Mammary epithelial cell (primary cell): ENCODE results near the gene CISH.

Experiments
- EZH2 ChIP-seq: IDR thresholded peaks from 2 replicates; pipeline ENCODE4 v1.6.1; 2012; ENCODE audit warnings: low read length, inconsistent platforms, borderline replicate concordance
- TF ChIP-seq, protein P1 (sequence below), 2 donors: IDR thresholded peaks in 1 of 2; conservative IDR thresholded peaks in 1 of 2; 2 replicates each; pipeline ENCODE4 v1.5.1; 2011 to 2012; ENCODE audit warnings: inconsistent platforms in 2 of 2, low read length in 2 of 2, mild to moderate bottlenecking in 2 of 2, control low read depth in 1 of 2, low read depth in 1 of 2; ENCODE audit not compliant: insufficient read depth in 1 of 2; ENCODE audit errors: extremely low read depth in 1 of 2

DNA sequence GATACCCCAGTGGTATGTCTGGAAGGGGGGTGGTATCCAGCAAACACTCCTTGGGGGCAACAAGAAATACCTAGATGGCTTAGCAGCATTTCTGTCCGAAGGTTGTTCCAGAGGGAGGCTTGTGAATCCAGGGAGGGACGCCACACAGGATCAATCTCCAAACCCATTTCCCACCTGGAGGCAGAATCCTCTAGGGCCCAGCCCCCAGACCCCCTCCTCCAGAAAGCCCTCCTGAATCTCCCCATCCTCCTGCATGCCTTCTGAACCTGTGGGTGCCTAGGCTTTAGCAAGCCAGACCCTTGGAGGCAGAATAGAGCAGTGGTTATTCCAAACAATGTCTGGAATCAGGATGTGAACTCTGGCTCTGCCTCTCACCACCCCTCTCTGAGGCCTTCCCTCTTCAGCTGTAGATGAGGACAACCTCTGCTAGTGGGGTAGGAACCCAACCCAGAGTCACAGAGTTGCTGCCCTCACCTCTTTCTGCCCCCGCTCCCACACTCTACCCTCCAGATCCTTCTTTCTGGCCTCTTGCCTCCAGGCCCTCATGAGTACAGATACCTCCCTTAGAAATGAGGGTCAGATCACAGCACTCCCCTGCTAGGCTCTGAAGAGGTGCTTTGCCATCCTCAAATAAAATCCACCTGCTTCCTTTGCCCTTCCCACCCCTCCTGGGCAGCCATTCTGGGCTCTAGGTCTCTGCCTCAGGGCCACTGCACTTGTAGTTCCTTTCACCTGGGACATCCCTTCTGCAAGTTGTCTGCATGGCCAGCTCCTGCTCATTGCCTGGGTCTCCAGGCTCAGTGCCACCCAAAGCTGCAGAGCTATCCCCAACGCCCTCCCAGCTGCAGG lies 8.1 kb downstream of the CISH start:
- TF ChIP-seq, protein P1, sequence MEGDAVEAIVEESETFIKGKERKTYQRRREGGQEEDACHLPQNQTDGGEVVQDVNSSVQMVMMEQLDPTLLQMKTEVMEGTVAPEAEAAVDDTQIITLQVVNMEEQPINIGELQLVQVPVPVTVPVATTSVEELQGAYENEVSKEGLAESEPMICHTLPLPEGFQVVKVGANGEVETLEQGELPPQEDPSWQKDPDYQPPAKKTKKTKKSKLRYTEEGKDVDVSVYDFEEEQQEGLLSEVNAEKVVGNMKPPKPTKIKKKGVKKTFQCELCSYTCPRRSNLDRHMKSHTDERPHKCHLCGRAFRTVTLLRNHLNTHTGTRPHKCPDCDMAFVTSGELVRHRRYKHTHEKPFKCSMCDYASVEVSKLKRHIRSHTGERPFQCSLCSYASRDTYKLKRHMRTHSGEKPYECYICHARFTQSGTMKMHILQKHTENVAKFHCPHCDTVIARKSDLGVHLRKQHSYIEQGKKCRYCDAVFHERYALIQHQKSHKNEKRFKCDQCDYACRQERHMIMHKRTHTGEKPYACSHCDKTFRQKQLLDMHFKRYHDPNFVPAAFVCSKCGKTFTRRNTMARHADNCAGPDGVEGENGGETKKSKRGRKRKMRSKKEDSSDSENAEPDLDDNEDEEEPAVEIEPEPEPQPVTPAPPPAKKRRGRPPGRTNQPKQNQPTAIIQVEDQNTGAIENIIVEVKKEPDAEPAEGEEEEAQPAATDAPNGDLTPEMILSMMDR (conservative IDR thresholded peaks at IDR 0.05 in 1 of 2, IDR thresholded peaks at IDR 0.05 in 1 of 2; ENCODE audit: extremely low read depth in 1 of 2, insufficient read depth in 1 of 2, low read depth in 1 of 2, low read length in 2 of 2): no peak
- no peak for TF ChIP-seq EZH2
